ENCODE data around the gene DDRGK1.
A peak's percentile ranks its signal among the peaks of the same experiment; 100 is the strongest.

Gene DDRGK1

GRCh38 chr20:3242172-3242692 is 37.8 kb upstream of the DDRGK1 start:
- H3K9me3 ChIP-seq (ENCODE audit: insufficient read depth, low read depth, low read length), result no peaks in the 10 kb centered on the region
- H3K27ac ChIP-seq (ENCODE audit: low read length), result no peak overlapping the region
- no peaks in the 10 kb centered on the region for H3K4me1 ChIP-seq (ENCODE audit: insufficient read depth, low read length)
- peaks cover 70% of the 10 kb centered on the region for H3K27me3 ChIP-seq (ENCODE audit: insufficient read depth, low read length)
- no peaks in the 10 kb centered on the region for H3K36me3 ChIP-seq (ENCODE audit: insufficient read depth, low read depth, low read length)
- no peak overlapping the region for H3K9ac ChIP-seq (ENCODE audit: low read depth, low read length)
- no peak overlapping the region for H3K4me3 ChIP-seq (ENCODE audit: low read length)

DNA sequence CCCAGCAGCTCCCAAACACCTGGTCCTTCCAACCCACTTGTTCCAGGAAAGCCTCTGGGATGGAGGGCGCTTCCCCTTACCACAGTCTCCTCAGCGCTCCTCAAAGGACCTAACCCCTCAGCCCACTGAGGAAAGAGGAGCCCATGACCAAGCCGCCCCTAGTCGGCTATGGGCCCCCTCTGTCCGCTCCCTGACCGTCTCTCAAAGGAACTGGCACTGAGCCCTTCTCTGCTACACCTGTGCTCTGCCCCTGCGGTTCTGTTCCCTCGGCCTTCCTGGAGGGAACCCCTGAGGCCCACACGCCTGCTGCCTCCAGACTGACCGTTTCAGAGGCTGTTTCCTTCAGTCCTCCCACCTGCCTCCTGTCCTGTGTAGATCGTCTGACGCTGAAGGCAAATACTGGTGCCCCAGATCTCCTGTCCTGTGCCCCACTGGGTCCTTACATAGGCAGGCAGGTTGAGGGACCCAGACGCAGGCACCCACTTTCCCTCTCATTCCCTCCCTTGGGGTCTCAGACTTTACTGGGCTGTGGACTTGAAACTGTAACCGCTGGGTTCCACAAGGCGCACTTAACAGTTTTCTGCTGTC is 36.4 kb upstream of the DDRGK1 start:
- no peak overlapping the region; the same call in 1 of the 2 replicates for H3K4me3 ChIP-seq (ENCODE audit: low read length)
- H3K9ac ChIP-seq (ENCODE audit: low read depth, low read length), result no peak overlapping the region
- no peak overlapping the region for H3K27ac ChIP-seq (ENCODE audit: low read length)
- H3K36me3 ChIP-seq (ENCODE audit: insufficient read depth, low read depth, low read length), result no peaks in the 10 kb centered on the region
- H3K27me3 ChIP-seq (ENCODE audit: insufficient read depth, low read length), result peaks cover 76% of the 10 kb centered on the region
- H3K9me3 ChIP-seq (ENCODE audit: insufficient read depth, low read depth, low read length), result no peaks in the 10 kb centered on the region
- H3K4me1 ChIP-seq (ENCODE audit: insufficient read depth, low read length), result no peaks in the 10 kb centered on the region

DNA sequence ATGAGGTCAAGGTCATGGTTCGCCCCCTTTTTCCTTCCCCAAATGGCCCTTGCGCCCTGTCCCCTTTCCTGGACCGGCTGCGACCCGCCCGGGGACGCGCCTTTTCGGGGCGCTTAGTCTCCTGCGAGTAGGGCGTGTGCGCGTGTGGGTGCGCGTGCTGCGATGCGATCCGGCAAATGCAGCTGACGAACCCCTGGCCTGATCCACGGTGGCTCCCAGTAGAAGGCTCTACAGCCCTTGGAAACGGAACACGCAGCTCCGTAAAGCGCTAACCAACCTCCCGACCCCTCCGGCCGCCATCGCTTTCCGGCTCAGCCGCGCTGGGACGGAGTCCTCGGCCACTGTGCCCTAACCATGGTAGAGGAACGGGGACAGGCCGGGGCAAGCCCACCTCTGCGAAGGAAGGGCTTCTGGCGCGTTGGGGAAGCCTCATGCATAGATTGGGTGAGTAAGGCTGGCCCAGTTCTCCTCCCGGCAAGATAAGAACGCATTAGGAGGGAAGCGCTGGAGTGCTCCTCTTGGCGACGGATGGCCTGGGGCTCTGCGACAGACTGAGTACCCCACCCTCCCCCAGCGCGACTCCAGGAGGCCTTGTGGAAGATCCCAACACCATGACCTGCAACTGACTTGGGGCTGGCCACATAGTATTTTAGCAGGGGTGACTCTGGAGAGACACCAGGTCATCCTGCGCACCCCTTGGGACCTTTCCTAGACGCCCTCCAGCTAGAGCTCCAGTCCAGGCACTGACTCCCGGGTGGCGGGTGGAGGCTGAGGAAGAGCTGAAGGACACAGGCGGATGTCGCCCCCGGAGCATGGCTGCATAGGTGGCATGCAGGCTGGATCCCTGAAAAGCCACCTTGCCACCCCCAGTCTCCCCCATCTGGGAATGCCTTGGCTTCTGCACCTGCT is 35.6 kb upstream of the DDRGK1 start:
- Histone ChIP-seq H3K9me3 (ENCODE audit: insufficient read depth, low read depth, low read length) (no peaks in the 10 kb centered on the region), H3K4me3 (ENCODE audit: low read length) (peak overlapping the region; percentile 87), H3K9ac (ENCODE audit: low read depth, low read length) (peak overlapping the region; percentile 65; the same call in 1 of the 2 replicates), H3K36me3 (ENCODE audit: insufficient read depth, low read depth, low read length) (no peaks in the 10 kb centered on the region), H3K4me1 (ENCODE audit: insufficient read depth, low read length) (no peaks in the 10 kb centered on the region), H3K27ac (ENCODE audit: low read length) (no peak overlapping the region), H3K27me3 (ENCODE audit: insufficient read depth, low read length) (peaks cover 80% of the 10 kb centered on the region)

DNA sequence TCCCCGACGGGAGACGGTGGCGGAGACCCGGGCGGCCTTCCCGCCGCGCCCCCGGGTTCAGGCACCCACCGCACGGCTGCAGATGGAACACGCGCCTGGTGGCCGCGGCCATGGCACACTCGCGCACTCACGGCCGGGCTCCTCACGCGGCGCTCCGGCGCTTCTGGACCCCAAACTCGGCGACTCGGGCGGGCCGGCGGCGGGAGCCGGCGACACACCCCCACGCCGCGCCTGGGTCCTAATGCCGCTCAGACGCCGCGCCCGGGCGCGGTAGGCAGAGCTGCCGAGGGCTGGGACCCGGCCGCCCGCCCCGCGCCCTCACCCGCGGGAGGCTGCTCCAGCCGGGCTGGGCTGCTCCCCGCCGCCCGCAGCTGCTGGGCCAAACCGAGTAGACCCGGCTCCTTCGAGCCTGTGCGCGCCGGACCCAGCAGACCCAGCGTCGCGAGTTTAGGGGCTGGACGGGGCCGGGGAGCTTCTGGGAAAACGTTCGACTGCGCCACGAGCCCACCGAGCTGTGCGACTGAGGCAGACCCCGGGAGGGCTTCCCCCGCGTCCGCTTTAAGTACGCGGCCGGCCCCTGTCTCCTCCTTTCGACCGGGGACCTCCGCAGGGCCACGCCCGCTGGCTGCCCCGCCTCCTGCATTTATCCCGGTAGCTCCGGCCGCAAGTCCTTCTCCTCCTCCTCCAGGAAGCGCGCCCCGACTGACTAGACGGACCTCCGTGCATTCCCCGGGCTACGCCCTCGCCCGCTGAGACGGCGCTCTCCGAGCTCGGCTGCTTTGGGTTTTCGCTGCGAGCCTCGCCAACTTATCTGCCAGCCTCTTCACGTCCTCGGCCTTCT is 34.8 kb upstream of the DDRGK1 start, which contains the start of gene SLC4A11:
Gene SLC4A11, minus strand, starts transcription at position 165 of the 841 bp plus-strand sequence. Its CDS starts 53 bp downstream, at position 112.
- Histone ChIP-seq H3K9me3 (ENCODE audit: insufficient read depth, low read depth, low read length) (no peaks in the 10 kb centered on the region), H3K36me3 (ENCODE audit: insufficient read depth, low read depth, low read length) (no peaks in the 10 kb centered on the region), H3K4me1 (ENCODE audit: insufficient read depth, low read length) (no peaks in the 10 kb centered on the region), H3K27me3 (ENCODE audit: insufficient read depth, low read length) (peaks cover 71% of the 10 kb centered on the region), H3K4me3 (ENCODE audit: low read length) (peak within 1 kb of the TSS; percentile 87), H3K27ac (ENCODE audit: low read length) (no peak within 1 kb of the TSS), H3K9ac (ENCODE audit: low read depth, low read length) (peak within 1 kb of the TSS; percentile 65; the same call in 1 of the 2 replicates)

GRCh38 chr20:3238616-3239025 is 34.1 kb upstream of the DDRGK1 start:
- Histone ChIP-seq H3K9ac (ENCODE audit: low read depth, low read length) (no peak overlapping the region), H3K27ac (ENCODE audit: low read length) (no peak overlapping the region), H3K4me1 (ENCODE audit: insufficient read depth, low read length) (no peaks in the 10 kb centered on the region), H3K4me3 (ENCODE audit: low read length) (peak overlapping the region; percentile 87; the same call in 1 of the 2 replicates), H3K27me3 (ENCODE audit: insufficient read depth, low read length) (peaks cover 70% of the 10 kb centered on the region), H3K9me3 (ENCODE audit: insufficient read depth, low read depth, low read length) (no peaks in the 10 kb centered on the region), H3K36me3 (ENCODE audit: insufficient read depth, low read depth, low read length) (no peaks in the 10 kb centered on the region)

DNA sequence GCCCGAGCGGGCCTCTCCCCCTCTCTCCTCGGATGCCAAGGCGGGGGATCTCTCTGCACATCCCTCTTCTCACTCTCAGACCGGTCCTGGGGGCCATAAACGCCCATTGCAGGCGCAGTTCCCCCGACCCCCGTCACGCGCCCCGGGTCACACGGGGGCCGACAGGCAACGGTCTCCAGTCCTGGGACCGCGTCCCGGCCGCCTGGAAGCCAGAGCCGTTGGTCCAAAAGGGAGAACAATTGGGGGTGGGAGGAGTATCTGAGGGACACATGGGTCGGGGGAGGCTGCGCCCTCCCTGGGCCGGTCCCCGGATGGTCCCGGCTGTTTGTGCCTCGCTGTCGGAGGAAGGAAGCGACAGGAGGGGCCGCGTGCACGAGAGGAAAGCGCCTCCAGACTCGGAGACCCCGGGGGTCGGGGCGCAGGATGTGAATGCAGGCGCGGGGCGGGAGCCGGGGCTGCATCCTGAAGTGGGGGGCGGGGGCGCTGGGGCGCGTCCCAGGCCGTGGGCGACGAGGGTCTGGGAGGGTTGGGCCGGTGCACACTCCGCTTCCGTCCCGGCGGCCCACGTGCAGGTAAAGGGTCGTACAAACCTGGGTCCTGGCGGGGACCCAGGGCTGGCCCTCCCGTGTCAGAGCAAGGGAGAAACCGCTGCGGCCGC is 33.6 kb upstream of the DDRGK1 start:
- H3K4me3 ChIP-seq (ENCODE audit: low read length), result peak overlapping the region; percentile 87; the same call in 1 of the 2 replicates
- H3K36me3 ChIP-seq (ENCODE audit: insufficient read depth, low read depth, low read length), result no peaks in the 10 kb centered on the region
- H3K9ac ChIP-seq (ENCODE audit: low read depth, low read length), result peak overlapping the region; percentile 58; the same call in 1 of the 2 replicates
- peaks cover 70% of the 10 kb centered on the region for H3K27me3 ChIP-seq (ENCODE audit: insufficient read depth, low read length)
- no peak overlapping the region for H3K27ac ChIP-seq (ENCODE audit: low read length)
- H3K4me1 ChIP-seq (ENCODE audit: insufficient read depth, low read length), result no peaks in the 10 kb centered on the region
- no peaks in the 10 kb centered on the region for H3K9me3 ChIP-seq (ENCODE audit: insufficient read depth, low read depth, low read length)

- H3K27ac ChIP-seq (ENCODE audit: low read length), result no peak overlapping the region
- peak overlapping the region; percentile 87; the same call in 1 of the 2 replicates for H3K4me3 ChIP-seq (ENCODE audit: low read length)
- H3K9ac ChIP-seq (ENCODE audit: low read depth, low read length), result peak overlapping the region; percentile 58; the same call in 1 of the 2 replicates
Measured at GRCh38 chr20:3237011-3237957, 32.8 kb upstream of the DDRGK1 start.

GRCh38 chr20:3235666-3236324 is 31.3 kb upstream of the DDRGK1 start:
- H3K36me3 ChIP-seq (ENCODE audit: insufficient read depth, low read depth, low read length), result peaks cover 8% of the 10 kb centered on the region; the same call in 1 of the 2 replicates
- H3K4me3 ChIP-seq (ENCODE audit: low read length), result no peak overlapping the region
- H3K9me3 ChIP-seq (ENCODE audit: insufficient read depth, low read depth, low read length), result no peaks in the 10 kb centered on the region
- H3K9ac ChIP-seq (ENCODE audit: low read depth, low read length), result no peak overlapping the region
- H3K27ac ChIP-seq (ENCODE audit: low read length), result no peak overlapping the region
- H3K4me1 ChIP-seq (ENCODE audit: insufficient read depth, low read length), result no peaks in the 10 kb centered on the region
- peaks cover 54% of the 10 kb centered on the region for H3K27me3 ChIP-seq (ENCODE audit: insufficient read depth, low read length)

More at GRCh38 chr20:3237011-3237957, 32.8 kb upstream of the DDRGK1 start:
- Histone ChIP-seq H3K4me1 (ENCODE audit: insufficient read depth, low read length) (no peaks in the 10 kb centered on the region), H3K27me3 (ENCODE audit: insufficient read depth, low read length) (peaks cover 69% of the 10 kb centered on the region), H3K9me3 (ENCODE audit: insufficient read depth, low read depth, low read length) (no peaks in the 10 kb centered on the region), H3K36me3 (ENCODE audit: insufficient read depth, low read depth, low read length) (no peaks in the 10 kb centered on the region)

- no peaks in the 10 kb centered on the region for H3K9me3 ChIP-seq (ENCODE audit: insufficient read depth, low read depth, low read length)
- no peak overlapping the region for H3K9ac ChIP-seq (ENCODE audit: low read depth, low read length)
- peaks cover 37% of the 10 kb centered on the region for H3K27me3 ChIP-seq (ENCODE audit: insufficient read depth, low read length)
- H3K36me3 ChIP-seq (ENCODE audit: insufficient read depth, low read depth, low read length), result peaks cover 8% of the 10 kb centered on the region; the same call in 1 of the 2 replicates
- H3K4me1 ChIP-seq (ENCODE audit: insufficient read depth, low read length), result no peaks in the 10 kb centered on the region
- H3K27ac ChIP-seq (ENCODE audit: low read length), result no peak overlapping the region
- H3K4me3 ChIP-seq (ENCODE audit: low read length), result no peak overlapping the region
Measured at GRCh38 chr20:3233991-3234498, 29.6 kb upstream of the DDRGK1 start.
